Measurements from ENCODE around the gene RARG.

Gene RARG

GRCh38 chr12:53255996-53256395, 24.0 kb upstream of the RARG start:
- DNase-seq (ENCODE audit: low read depth): peak; percentile 59
- H3K4me3 ChIP-seq (ENCODE audit: low read depth, low read length): no peak overlapping the region
- TF ChIP-seq CTCF (IDR thresholded peaks at IDR 0.05; ENCODE audit: insufficient read depth, low read depth, low read length, missing control alignments): no peak

- DNase-seq (ENCODE audit: low read depth): no peak
- TF ChIP-seq CTCF (IDR thresholded peaks at IDR 0.05; ENCODE audit: insufficient read depth, low read depth, low read length, missing control alignments): no peak
- no peak overlapping the region for H3K4me3 ChIP-seq (ENCODE audit: low read depth, low read length)
Measured at GRCh38 chr12:53254816-53255545, 23.0 kb upstream of the RARG start.

GRCh38 chr12:53253298-53253697, 21.3 kb upstream of the RARG start:
- TF ChIP-seq CTCF (IDR thresholded peaks at IDR 0.05; ENCODE audit: insufficient read depth, low read depth, low read length, missing control alignments): no peak
- DNase-seq (ENCODE audit: low read depth): no peak
- no peak overlapping the region for H3K4me3 ChIP-seq (ENCODE audit: low read depth, low read length)

GRCh38 chr12:53252349-53252916, 20.4 kb upstream of the RARG start:
- peak overlapping the region; percentile 75 for H3K4me3 ChIP-seq (ENCODE audit: low read depth, low read length)
- no peak for DNase-seq (ENCODE audit: low read depth)
- TF ChIP-seq CTCF (IDR thresholded peaks at IDR 0.05; ENCODE audit: insufficient read depth, low read depth, low read length, missing control alignments): no peak

- peak overlapping the region; percentile 75 for H3K4me3 ChIP-seq (ENCODE audit: low read depth, low read length)
- peak; percentile 39 for TF ChIP-seq CTCF (IDR thresholded peaks at IDR 0.05; ENCODE audit: insufficient read depth, low read depth, low read length, missing control alignments)
Measured at GRCh38 chr12:53251477-53252348, 19.7 kb upstream of the RARG start.

GRCh38 chr12:53245286-53245685, 13.3 kb upstream of the RARG start:
- no peak overlapping the region for H3K4me3 ChIP-seq (ENCODE audit: low read depth, low read length)
- DNase-seq (ENCODE audit: low read depth): no peak
- TF ChIP-seq CTCF (IDR thresholded peaks at IDR 0.05; ENCODE audit: insufficient read depth, low read depth, low read length, missing control alignments): no peak

More at GRCh38 chr12:53251477-53252348, 19.7 kb upstream of the RARG start:
- peak; percentile 85 for DNase-seq (ENCODE audit: low read depth)

Measured in GM12865 (cell line).